SW480 (cell line): ENCODE results near the gene PLCB1.
"Not testable (repeated sequence)": the region's sequence is repeated elsewhere in the genome, so short reads cannot be mapped to it uniquely, and the experiment has no call there.

Experiments used
- DNase-seq: peaks from one replicate; pipeline ENCODE4 v3.0.0-alpha.2; 2016; ENCODE audit warnings: low spot score

PLCB1 gene

GRCh38 chr20:8156235-8157079 is 24.4 kb downstream of the PLCB1 start:
- peak; percentile 100 for DNase-seq

DNA sequence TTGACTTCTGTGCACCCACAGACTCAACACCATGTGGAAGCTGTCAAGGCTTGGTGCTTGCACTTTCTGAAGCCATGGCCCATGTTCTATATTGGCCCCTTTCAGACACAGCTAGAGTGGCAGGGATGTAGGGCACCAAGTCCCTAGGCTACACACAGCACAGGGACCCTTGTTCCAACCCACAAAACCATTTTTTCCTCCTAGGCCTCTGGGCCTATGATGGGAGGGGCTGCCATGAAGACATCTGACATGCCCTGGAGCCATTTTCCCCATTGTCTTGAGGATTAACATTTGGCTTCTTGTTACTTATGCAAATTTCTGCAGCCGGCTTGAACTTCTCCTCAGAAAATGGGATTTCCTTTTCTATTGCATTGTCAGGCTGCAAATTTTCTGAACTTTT is 27.2 kb downstream of the PLCB1 start:
- DNase-seq: not testable (repeated sequence)

DNA sequence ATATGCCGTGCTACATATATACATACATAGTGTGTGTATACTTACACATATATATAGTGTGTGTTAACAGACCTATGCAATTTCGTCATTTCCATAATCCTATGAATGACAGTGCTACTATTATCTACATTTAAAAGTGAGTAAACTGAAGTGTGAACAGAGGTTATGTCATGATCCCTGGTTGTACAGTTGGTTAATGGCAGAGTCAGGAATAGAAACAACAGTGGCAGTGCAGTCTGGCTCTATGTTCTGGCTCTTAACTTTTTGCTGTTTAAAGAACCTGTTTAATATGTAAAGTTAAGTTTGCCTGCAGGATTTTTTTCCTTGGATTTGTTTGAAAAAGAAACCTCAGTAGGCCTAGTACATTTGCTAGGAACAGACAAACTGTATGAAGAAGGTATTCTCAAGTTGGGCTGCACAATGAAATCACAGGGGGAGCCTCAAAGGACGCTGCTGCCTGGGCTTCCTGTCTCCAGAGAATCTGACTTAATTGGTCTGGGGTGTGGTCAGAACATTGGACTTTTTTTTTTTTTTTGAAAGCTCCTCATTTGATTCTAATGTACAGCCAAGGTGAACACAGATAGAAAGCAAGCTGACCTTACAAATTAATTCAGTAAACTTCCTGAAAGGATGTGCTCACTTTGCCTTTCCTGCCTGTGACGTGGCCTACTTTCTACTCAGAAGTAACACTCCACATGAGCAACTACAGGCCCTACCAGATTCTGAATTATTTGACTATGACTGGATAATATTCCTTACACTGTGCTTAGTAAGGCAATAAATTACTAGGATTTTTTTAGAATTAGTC is 29.4 kb downstream of the PLCB1 start:
- DNase-seq: peak; percentile 36

- DNase-seq: no peak
These were observed 30.5 kb downstream of the PLCB1 start for GRCh38 chr20:8162610-8163009.

GRCh38 chr20:8163543-8163942 is 31.5 kb downstream of the PLCB1 start:
- no peak for DNase-seq

- no peak for DNase-seq
These were observed 34.7 kb downstream of the PLCB1 start for GRCh38 chr20:8166730-8167129.

DNA sequence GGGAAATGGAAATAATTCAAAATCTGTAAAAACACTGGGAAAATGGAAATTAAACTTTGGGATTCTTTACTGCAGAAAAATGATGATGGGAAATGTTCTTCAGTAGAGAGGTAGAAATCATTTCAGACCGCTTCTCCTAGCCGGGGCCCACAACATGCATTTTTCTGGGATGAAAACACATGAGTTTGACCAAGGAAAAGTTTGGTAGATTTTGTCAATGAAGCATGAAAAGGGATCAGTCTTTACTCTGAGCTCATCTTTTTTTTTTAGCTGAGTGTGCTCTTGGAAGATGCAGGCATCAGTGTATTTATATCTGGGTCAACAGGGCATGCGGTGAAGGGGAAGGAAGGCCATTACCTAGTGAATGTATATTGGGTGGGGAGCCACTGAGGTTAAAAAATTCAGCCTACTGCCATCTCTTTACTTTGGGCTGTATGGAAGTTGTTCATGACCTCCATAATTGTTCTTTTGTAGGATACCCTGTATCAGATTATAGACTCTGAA is 36.8 kb downstream of the PLCB1 start:
- DNase-seq: no peak

GRCh38 chr20:8170921-8171320 is 38.9 kb downstream of the PLCB1 start:
- DNase-seq: no peak

GRCh38 chr20:8172191-8172590 is 40.1 kb downstream of the PLCB1 start:
- no peak for DNase-seq

DNA sequence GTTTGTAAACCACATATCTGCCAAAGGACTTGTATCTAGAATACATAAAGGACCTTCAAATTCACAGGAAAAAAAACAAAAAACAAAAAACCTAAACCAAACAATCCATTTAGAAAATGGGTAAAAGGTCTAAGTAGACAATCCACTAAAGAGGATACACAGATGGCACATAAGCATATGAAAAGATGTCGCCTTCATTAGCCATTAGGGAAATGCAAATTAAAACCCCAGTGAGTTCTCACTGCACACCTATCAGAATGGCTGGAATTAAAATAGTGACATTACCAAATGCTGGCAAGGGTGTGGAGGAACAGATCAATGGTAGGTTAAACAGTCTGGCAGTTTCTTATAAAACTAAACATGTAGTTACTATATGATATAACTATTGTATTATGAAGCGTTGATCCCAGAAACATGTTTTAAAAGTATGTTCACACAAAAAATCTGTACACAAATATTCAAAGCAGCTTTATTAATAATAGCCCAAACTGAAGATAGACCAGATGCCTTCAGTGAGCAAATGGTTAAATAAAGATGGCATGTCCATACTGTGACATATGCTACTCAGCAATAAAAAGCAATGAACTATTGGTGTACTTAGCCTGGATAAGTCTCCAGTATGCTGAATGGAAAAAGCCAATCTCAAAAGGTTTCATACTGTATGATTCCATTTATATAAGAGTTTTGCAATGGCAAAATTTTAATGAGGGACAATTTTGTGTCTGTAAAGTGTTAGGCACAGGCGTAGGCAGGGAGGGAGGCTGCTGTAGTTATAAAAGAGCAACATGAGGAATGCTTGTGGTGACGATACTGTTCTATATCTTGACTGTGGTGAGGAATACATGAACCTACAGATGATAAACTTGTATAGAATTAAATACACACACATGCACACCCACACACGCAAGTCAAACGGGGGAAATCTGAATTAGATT is 43.9 kb downstream of the PLCB1 start:
- DNase-seq: no peak

- no peak for DNase-seq
These were observed 51.5 kb downstream of the PLCB1 start for GRCh38 chr20:8183526-8183925.

GRCh38 chr20:8187740-8188139 is 55.7 kb downstream of the PLCB1 start:
- peak; percentile 19 for DNase-seq

DNA sequence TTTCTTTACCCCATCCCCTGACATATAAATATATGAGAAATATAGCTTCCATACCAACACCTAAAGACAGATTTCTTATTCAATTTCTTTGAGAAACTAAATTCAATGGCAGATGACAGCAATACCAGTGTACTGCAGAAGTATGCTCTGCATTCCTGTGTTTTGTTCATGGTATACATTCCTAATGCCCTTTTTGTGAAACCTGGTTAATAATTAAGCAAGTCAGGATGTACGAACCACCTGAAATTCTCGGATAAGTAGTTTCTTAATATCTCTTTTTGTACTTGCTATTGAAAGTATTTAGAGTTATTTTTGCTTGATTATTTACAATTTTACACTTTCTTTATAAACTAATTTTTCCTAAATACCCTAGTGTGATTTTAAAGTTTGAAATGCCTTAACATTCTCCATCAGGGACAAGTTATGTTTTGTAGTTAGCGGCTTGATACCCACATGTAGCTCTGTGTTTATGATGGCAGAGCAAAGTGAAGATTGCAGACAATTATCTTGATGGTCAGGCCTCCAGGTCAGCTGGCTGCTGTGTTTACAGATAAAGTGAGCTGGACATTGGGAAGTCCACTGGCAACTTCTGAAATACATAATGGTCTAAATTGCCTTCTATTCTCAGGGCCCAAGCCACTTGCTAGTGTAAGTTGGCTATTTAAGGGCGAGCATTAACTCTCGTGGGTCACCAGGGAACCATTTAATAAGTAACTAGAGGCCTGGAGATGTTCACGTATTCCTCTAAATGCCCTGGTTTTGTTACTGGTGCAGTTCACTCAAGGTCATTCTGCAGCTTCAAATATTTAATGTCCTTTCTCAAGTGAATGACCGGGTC is 58.2 kb downstream of the PLCB1 start:
- peak; percentile 56 for DNase-seq

DNA sequence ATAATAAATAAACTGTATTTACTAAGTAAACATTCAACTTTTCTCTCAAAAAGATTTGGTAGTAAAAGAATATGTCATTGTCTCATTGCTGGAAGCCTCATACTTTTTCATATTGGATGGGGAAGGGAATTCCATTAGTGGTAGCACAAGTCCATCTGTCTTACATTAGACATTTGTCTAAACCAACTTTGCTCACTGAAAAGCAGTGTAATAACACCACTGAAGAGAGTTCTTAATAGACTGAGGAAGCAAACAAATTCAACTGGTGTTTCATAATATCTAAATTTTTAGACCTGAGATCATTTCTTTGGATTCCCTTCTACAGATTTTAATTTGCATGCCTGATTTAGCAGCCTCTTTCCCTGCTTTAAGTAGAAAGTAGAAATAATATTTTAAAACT is 62.7 kb downstream of the PLCB1 start:
- DNase-seq: no peak

- no peak for DNase-seq
These were observed 64.0 kb downstream of the PLCB1 start for GRCh38 chr20:8196096-8196495.

- no peak for DNase-seq
These were observed 68.2 kb downstream of the PLCB1 start for GRCh38 chr20:8200220-8200619.

GRCh38 chr20:8203366-8203765 is 71.3 kb downstream of the PLCB1 start:
- DNase-seq: no peak

GRCh38 chr20:8205996-8206395 is 73.9 kb downstream of the PLCB1 start:
- no peak for DNase-seq

DNA sequence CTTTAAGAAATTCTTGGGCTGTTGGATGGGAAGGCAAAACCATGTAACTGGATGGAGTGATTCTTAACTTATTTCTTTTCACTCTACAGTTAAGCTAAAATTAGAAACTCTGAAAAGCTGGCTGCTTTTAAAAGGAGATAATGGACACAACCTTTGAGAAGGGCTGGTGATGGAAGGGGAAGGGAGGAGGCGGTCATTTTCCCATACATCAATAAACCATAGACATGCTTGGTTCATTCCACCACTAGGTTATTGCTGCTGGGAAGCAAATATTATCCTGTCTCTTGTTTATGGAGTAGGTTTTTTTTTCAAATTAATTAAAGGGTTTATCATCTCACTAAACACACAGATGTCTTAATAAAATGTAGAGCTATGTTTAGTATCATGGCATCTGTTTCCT is 76.2 kb downstream of the PLCB1 start:
- no peak for DNase-seq

DNA sequence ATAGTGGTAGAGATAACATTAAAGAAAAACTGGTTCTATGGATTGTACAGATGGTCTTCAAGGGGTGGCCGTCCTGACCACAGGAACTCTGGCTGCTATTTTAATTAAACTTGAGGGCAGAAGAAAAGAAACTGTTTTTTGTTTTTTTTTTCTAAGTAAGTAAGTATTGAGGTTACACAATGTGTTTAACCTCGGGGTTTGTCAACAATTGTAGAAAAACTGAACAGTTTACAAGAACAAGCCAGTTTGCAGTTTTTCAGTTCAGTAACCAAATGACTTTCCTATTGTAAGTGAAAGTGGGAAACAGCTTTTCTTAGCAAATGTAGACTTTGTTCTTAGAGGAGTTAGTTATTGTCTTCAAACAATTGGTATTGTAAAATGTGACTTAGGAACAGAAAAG is 77.0 kb downstream of the PLCB1 start:
- DNase-seq: no peak

DNA sequence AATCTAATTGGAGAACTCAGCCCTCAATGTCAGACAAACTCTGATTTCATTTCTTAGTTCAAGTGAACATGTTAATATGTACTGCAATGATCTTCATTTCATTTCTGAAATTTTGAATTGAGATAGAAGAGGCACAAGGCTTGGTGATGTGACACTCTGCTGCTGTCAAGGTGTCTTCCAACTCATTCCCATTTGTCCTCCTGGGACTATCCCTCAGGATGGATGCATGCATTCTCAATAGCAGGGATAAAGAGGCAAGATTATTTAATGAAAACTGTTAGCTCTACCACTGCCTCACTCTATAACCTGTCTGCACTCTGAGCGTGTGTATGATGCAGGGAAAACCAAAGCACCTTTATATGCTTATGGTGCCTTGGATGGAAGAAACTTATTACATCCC is 78.7 kb downstream of the PLCB1 start:
- DNase-seq: no peak
